T-helper 2 cell treated with Interferon-gamma antibody and Interleukin-4, amounts not matched to agents 100 ng/mL and 5 ng/mL, for 36 hours (primary cell): ENCODE data around the gene GTF2H2C. TPM values are rescaled to one million over a fixed set of nuclear protein-coding genes. Genes with fewer than 3 reads are reported as not detected.
"Not testable (repeated sequence)": the region's sequence is repeated elsewhere in the genome, so short reads cannot be mapped to it uniquely, and the experiment has no call there.

Experiments
- intact Hi-C: fragments of 100-400 bp; cut with micrococcal nuclease; formaldehyde crosslinking; loops from one replicate; pipeline ENCODE4 v1.15.1; 2023
- total RNA-seq: library from RNA; stranded (reverse); gene quantifications from 2 replicates; pipeline ENCODE4 v1.2.3, GENCODE V29; 2022

GTF2H2C gene
- total RNA-seq, 1 donor from 2014 or later = 36.7 TPM

GRCh38 chr5:69566172-69566571 lies 6.2 kb downstream of the GTF2H2C start:
- intact Hi-C loops = not testable (repeated sequence)

GRCh38 chr5:69568072-69568471 lies 8.1 kb downstream of the GTF2H2C start:
- intact Hi-C loops = not testable (repeated sequence)

- intact Hi-C loops = not testable (repeated sequence)
Observed at GRCh38 chr5:69583356-69583755, 23.4 kb downstream of the GTF2H2C start.

GRCh38 chr5:69596114-69596840 lies 36.3 kb downstream of the GTF2H2C start:
- intact Hi-C loops = not testable (repeated sequence)

GRCh38 chr5:69601947-69602346 lies 42.0 kb downstream of the GTF2H2C start:
- intact Hi-C loops = not testable (repeated sequence)

DNA sequence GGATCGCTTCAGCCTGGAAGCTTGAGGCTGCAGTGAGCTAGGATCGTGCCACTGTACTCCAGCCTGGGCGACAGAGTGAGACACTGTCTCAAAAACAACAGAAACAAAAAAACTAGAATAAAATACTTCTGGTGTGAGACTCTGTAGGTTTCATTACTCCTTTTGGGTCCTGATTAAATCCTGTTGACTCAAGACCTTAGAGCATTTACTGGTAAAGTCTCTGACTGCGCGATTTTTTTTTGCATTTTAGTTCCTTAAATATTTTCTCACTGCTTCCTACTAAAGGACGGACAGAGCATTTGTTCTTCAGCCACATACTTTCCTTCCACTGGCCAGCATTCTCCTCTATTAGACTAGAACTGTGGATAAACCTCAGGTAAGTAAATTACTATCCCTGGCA lies 46.8 kb downstream of the GTF2H2C start:
- intact Hi-C loops = not testable (repeated sequence)

DNA sequence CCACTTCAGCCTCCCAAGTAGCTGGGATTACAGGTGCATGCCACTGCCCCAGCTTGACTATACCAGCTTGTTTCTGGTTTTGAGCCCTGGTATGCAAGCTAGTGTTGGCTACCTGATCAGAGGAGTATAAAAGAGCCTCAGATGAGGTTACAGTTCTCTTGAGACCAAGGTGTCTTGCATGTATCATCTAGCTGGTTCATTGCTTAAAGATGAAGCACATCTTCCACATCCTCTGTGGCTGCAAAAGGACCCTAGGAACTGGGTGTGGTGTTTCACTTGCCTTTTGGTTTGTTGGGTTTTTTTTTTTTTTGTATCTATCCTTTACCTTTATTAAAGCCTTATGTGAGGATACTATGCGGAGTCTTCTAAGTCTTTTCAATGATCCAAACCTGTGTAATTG lies 47.8 kb downstream of the GTF2H2C start:
- intact Hi-C loops = not testable (repeated sequence)

DNA sequence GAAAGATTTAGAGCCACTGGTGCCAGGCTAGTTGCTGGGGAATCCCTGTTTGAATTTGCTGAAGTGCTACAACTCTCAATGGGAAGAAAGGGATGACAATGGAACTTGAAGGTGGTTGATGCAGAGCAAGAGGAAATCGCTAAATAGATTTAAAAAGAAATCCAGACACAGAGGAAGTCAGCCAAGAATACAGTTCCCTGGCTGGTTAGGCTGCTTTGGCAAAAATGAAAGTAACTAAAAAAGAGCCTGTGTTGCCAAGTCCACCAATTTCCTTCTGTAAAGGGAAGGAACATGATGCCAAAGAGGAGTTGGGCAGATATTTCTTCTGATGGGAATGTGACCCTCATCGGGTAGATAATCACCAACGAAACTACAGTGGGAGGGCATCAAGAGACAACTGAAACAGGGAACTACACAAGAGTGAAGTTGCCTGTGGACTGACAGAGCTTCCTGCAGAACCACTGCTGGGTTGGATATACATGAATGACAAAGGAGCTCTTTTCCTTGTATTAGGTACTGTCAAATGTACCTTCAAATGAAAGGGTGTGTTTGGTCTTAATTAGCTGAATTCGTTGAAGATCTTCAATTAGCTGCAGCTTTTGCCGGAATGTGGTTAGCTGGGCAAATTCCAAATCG lies 49.0 kb downstream of the GTF2H2C start:
- intact Hi-C loops = not testable (repeated sequence)

- intact Hi-C loops = not testable (repeated sequence)
Observed at GRCh38 chr5:69614843-69615242, 54.9 kb downstream of the GTF2H2C start.

- intact Hi-C loops = not testable (repeated sequence)
Observed at GRCh38 chr5:69631879-69632278, 71.9 kb downstream of the GTF2H2C start.

Other genes starting within 250 kb of the GTF2H2C start
- 9.0 and 9.5 TPM in 2 replicates for gene CCDC125, start 227.4 kb upstream of the GTF2H2C start, total RNA-seq
- gene AK6, start 190.7 kb upstream of the GTF2H2C start, total RNA-seq = 41.1 and 42.0 TPM in 2 replicates
- gene TAF9, start 190.7 kb upstream of the GTF2H2C start, total RNA-seq = 53.6 and 55.2 TPM in 2 replicates
- gene RAD17, start 190.4 kb upstream of the GTF2H2C start, total RNA-seq = 22.4 and 25.0 TPM in 2 replicates
- 0.16 and 0.20 TPM in 2 replicates for gene MARVELD2, start 145.1 kb upstream of the GTF2H2C start, total RNA-seq
- gene OCLN, start 67.4 kb upstream of the GTF2H2C start, total RNA-seq = 0.27 and 0.43 TPM in 2 replicates